Skin of body (tissue), 2 donors: ENCODE results near the gene CAMK4. TPM values are rescaled to one million over a fixed set of nuclear protein-coding genes. Genes with fewer than 3 reads are reported as not detected.

ENCODE experiments used
- DNase-seq: peaks from one replicate; lab custom pipeline; 2025; lab: John Stamatoyannopoulos, UW
- total RNA-seq: library from RNA; depleted of rRNA; stranded (reverse); fragments of >200 nt; gene quantifications from one replicate; pipeline ENCODE4 v1.2.3, GENCODE V29; 2014

The CAMK4 gene
- total RNA-seq, result 6.0 TPM

DNA sequence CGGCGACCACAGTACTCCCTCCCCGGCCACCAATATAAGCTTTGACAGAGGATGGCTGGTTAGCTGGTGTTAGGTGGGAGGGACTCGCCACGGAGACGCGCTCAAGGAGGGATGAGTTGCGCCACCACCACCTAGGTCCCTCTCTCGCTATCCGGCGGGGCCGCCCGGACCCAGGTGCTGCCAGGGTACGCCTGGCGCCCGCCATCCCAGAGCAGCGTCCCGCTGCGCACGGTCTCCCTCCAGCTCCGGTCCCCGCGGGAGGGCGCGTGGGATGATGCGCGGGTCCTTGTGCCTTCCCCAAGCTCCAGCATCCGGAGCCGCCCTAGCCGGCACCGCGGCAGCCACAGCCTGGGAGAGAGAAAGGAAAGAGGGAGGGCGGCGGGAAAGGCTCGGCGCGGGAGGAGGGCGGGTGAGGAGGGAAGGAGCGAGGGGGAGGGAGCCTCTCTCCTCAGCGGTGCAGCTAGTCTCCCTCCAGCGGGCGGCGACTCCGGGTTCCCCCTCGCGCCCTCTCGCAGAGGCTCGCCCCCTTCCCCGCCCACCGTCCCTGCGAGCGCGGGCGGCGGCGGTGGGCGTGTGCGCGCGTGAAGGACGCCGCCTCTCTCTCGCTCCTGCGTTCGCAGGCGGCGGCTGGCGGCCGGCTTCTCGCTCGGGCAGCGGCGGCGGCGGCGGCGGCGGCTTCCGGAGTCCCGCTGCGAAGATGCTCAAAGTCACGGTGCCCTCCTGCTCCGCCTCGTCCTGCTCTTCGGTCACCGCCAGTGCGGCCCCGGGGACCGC lies at the start of gene CAMK4:
Gene CAMK4, plus strand, starts transcription at position 598 of the 774 bp plus-strand sequence. Its CDS starts 100 bp downstream, at position 698.
- peak; percentile 59 for DNase-seq

DNA sequence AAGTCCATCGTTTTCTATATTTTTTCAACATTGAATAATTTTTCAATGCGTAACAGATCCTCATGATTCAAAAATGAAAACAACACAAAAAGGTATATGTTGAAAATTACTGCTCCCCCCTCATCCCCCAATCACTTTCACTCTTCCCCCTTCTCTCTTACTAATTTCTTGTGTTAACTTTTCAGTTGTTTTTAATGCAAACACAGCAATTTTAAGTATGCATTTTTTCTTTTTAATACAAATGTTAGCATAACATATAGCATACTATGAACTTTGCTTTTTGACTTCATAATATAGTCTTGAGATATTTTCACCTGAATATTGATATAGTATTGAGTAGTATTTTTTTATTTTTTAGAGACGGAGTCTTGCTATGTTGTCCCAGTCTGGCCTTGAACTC lies 41.1 kb upstream of the CAMK4 start:
- DNase-seq, result no peak

DNA sequence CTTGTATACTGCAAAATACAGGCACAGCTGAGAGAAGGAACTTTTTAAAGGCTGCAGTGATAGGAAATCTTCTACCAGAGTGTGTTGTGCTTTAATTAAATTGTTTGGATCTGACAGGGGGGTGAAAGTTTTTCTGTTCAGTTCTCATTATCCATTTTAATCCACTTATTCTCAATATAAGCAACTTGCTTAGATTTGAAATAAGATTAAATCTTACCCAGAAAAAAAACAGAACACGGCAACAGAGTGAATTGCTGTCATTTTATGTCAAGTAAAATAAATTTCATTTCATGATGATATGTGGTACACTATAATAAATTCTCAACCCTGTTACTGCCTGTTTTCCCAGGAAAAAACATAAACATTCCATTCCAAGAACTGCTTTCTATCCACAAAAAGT lies 37.1 kb upstream of the CAMK4 start:
- DNase-seq, result no peak

DNA sequence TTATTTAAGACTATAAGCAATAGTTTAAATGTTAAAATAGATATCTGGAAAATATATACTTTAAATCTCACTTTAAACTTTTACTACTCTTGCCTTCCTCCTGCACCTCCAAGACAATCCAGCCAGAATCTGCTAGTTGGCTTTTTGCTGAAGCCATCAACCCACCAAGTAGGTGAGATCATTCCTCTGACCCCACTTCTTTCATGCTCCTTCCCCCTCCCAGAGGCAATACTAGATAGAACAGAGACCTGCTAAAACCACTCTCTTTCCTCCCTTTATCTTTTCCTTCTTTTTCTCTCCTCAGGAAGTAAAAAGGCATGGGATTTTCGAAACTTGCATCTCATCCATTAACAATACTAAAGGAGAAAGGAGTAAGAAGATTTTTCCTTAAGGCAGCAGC lies 30.1 kb upstream of the CAMK4 start:
- DNase-seq, result no peak

DNA sequence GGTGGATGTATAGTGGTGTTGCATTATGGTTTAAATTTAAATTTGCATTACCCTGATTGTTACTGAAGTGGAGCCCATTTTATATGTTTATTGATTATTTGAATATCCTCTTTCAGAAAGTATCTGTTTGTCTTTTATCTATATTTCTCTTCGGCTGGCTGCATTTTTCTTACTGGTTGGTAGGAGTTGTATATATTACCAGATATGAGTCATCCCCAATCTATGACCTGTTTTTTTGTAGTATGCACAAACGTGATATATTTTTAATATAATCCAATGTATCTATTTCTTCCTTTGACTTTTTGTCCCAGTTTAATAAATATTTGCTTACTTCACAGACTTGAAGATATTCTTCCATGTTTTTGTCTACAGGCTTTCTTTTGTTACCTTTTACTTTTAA lies 29.3 kb upstream of the CAMK4 start:
- no peak for DNase-seq

DNA sequence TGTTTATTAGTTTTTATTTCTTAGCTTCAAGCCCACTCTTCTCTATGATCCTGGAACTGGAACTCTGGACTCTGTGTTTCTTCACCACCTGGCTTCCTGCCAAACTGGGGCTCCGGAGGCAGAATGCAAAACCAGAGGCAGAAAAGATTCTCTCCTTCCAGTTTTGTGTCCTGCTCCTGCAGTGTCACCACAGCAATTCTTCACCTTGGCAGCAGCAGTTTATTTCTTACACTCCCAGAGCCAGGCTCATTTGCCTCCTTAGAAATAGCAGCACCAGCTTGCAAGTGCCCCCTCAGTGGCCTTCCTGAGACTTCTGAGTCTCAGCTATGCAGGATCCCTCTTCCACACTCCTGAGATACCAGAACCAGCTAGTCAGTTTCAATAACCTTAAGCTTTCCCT lies 26.7 kb upstream of the CAMK4 start:
- no peak for DNase-seq

DNA sequence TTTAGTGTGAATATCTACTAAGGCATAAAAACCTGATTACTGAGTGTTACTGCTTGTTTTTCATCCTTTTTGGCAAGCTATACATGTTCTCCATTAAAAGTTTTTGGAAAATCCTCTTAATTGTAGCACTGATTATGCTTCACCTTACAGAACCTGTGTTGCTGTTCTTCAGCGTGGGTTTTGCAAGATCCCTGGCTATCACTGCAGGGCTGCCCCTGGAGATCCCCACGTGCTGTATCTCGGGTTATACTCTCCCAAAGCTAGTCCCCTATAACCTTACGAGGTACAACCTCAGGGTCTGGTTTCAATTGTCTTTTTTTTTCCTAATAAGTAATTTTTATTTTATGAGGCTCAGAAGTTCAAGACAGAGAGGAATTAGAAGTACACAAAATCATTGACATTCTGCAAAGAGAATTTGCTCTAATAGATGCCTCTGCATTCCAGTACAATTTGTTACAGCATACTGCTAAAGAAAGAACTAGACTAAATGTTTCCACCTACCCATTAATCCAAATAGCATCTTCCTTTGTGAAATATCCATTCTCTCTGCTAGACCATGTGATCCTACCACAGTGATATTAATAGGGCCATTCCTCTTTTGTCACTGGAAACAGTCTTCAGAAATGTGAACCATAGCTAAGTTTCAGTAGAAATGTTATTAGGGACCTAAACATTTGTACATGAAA lies 25.8 kb upstream of the CAMK4 start:
- DNase-seq, result no peak

DNA sequence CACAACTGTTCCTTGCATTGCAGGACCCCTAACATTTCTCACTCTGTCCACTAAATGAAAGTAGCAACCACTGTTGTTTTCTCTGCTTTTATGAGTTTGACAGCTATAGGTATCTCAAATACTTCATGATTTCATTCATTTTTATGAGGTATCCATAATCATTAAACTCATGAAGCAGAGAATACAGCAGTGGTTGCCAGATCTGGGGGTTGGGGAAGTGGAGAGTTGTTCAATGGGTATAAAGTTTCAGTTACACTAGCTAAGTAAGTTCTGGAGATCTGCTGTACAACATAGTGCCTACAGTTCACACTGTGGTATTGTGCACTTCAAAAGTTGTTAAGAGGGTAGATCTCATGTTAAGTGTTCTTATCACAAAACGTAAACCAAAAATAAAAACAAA lies 23.4 kb upstream of the CAMK4 start:
- no peak for DNase-seq

DNA sequence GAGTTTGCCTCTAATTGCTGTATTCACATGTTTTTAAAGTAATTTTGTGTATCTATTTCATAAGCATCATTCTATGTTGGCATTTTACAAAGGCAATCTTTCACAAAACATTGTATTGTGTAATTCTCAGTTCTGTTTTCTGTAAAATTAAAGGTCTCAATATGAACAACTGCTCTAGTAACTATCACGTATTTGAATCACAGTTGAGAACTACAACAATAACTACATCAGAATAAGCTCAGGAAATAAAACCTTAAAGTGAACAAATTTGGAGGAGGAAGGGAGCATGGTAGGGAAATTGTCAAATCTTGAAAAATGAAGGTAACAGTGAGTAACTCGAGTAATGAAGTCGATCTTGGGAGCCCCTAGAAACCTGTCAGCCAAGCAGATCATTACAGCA lies 22.5 kb upstream of the CAMK4 start:
- DNase-seq, result no peak

DNA sequence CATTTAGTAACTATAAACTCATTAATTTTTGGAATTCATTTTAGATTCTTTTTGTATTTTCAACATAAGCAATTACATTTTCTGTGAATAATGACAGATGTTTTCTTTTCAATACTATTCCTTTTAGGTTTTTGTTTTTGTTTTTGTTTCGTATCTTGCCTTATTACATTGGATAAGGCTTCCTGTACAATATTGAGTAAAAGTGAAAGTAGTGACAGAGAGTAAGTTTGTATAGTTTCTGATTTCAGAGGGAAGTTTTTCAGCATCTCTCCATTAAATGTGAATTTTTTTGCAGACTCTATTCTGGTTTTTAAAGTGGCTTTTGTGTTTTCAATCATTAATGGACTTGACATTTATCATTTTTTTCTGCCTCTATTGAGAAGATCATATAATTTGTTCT lies 12.8 kb upstream of the CAMK4 start:
- DNase-seq, result no peak

DNA sequence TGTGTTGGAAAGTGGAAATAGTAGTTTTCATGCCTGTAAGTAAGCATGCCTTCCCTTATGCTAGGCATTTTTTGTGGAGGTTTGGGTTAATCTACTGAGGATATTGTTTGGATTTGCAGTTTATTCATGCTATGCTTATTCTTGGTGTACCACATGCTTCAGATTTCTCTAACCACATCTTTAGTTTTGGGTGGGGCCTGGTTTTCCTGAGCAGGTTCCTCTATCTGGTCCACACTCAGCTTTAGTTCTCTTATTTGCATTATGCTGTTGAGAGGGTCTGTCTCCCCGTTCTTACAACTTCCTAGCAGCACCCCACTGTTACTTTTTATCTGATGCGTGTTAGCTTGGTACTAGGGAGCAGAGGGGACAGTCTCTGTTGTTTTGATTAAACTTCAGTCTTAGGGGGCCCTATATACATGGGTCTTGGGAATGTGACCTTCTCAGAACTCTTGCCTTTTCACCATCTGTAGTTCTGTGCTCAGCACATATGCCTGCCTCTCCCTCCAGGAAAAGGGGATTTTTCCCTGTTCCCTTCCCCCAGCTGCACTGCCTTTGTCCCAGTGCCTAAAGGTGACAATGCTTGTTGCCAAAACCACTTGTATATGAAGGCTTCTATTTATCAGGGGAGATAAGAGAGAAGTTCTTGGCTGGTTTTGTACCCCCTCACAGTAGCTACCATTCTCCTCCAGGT lies 10.0 kb upstream of the CAMK4 start:
- DNase-seq, result no peak

DNA sequence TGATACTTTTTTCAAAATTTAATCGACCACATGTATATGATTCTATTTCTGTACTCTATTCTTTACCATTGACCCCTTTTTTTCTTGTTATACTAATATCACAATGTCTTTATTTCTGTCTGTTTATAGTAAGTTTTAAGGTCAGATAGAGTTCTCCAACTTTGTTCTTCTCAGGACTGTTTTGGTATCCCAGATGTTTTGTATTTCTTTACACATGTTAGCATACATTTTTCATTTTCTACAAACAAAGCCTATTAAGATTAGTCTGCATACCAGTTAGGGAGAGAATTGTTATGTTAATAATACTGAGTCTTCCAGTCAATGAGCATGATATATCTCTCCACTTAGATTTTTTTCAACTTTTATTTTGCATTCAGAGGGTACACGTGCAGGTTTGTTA lies 8.2 kb upstream of the CAMK4 start:
- DNase-seq, result no peak

DNA sequence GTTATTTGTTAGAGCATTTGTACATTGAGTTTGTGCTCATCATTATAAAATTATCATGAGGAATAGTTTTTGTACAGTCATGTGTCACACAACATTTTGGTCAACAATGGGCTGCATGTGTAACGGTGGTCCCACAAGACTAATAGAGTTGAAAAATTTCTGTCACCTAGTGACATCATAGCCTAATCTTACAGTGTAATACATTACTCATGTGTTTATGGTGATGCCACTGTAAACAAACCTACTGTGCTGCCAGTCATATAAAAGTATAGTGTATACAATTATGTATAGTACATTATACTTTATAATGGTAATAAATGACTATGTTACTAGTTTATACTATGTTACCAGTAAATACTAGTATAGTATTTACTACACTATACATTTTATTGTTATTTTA lies 3.0 kb upstream of the CAMK4 start:
- no peak for DNase-seq

DNA sequence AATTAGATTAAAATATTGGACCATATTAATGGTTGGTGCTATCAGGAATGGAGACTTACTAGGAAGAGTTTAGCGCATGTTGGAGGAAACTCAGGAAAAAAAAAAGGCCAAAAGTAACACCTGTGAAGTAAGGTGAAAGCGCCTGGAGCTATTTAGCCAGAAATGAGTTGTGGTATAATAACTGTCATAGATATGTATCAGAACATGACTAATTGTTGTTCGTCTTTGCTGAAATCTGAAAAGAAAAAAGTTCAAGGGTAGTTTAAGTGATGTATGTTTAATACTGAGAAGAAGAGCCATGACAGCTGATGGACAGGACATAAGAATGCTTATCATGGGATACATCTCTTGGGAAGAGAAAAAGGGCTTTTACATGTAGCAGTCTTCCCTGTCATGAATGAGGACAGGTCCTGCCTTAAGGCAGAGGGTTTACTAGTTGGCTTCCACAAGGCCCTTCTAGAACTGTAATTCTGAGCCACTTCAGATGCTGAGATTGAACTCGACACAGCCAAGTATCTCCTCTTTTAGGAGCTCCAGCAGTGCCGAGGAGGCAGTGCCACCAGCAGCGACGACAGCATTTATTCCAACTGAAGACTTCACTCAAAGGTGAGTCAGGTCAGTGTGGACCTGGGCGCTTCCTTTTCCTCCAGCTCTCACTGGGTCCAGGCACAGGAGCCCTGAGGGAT lies 940 bp upstream of the CAMK4 start:
- DNase-seq, result no peak

DNA sequence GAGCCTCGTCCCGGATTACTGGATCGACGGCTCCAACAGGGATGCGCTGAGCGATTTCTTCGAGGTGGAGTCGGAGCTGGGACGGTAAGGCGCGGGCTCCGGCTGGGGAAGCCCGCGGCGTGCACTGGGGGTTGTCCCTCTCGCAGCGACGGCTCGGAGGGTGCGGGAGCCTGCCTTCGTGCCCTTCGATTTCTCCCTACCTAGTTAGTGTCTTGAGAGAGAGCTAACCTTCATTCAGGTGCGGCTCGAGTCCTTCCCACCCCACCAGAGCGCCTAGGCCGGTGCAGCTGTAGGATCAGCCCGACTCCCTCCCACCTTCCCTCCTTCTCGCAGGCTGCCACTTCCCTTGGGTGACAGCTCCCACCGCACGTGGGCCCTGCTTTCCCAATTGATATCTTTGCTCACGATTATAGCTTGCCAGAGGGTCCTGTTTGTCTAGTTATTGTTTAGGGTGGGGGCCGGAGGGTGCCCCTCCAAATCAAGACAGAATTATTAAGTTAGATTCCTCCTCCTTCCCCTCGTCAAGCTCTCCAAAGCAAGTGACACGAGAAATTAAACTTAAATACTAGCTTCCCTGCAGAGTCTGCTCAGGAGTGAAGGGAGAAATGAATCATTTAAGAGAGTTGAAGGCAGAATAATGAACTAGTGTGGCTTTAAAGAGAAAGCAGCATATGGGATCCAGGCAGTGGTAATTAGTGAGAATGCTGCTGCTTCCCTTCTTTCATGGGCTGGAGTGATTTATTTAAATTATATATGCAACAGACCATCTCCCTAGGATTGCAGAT lies 569 bp downstream of the CAMK4 start:
- peak; percentile 11 for DNase-seq

DNA sequence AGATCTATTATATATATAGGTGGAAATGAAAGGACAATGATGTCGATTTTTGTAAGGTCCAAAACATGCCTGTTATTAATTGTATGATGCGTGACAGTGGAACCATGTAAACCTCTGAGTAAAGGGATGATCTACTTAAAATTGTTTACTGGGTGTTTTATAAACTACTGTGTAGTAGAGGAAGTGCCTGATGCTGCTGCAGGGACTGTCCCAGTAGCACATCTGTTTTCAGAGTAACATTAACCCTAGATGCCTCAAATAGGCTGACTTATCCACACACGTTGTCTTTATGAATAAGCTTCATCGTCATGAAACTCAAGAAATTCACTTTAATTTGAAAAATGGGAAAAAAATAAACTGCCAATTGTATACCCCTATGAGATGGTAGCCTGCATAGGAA lies 1.7 kb downstream of the CAMK4 start:
- DNase-seq, result no peak

DNA sequence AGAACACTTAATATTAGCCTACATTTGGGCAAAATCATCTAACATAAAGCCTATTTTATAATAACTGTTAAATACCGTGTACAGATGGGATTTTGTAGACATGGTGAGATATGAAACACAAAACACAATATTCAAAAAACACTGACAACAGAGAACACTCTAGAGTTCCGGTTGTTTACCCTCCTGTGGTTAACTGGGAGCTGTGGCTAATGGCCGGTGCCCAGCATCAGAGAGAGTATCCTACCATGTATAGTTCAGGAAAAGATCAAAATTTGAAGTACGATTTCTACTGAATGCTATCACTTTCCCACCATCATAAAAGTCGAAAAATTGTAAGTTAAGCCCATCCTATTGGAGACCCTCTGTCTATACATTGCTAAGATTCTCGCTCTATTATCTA lies 2.4 kb downstream of the CAMK4 start:
- DNase-seq, result no peak

DNA sequence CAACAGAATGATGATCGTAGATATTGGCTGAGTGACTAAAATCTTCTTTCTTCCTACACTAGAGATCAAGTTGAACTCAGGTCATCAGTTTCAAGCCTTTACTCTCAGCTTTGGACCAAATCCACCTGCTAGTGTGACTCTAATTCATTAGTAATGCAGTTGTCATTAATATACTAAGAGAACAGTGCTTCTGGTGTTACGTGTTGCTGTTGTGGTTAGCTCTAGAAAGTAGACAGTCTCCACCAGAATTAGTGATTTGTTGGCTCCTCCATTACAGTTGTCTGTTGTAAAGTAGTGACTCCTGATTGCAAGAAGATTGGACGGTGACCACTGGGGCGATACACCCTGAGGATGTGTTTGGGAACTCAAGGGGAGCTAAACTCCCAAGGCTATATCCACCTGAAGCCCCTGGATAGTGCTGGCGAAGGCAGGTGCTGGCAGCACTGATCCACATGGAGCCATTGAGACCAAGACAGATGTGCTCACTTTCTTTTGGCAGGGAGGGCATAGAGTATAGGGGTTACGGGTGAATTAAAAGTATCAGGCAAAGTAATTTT lies 3.1 kb downstream of the CAMK4 start:
- DNase-seq, result no peak

DNA sequence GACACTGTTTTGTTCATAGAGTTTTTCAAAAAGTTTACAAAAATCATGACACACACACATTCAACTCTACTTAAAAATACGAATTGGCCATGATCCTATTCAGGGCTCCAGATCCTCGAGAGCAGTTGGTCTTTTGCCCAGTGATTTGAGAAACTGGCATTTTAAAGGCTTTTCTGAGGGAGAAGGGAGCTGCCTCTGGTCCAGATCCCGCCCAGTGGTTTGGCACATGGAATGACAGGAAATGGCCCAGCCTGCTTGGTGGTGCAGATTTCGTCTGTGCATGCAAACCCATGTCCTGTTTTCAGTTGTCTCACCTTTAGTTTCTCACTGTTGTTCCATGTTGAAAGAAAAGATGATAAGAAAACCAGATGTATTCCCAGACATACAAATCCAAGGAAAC lies 3.6 kb downstream of the CAMK4 start:
- DNase-seq, result no peak

DNA sequence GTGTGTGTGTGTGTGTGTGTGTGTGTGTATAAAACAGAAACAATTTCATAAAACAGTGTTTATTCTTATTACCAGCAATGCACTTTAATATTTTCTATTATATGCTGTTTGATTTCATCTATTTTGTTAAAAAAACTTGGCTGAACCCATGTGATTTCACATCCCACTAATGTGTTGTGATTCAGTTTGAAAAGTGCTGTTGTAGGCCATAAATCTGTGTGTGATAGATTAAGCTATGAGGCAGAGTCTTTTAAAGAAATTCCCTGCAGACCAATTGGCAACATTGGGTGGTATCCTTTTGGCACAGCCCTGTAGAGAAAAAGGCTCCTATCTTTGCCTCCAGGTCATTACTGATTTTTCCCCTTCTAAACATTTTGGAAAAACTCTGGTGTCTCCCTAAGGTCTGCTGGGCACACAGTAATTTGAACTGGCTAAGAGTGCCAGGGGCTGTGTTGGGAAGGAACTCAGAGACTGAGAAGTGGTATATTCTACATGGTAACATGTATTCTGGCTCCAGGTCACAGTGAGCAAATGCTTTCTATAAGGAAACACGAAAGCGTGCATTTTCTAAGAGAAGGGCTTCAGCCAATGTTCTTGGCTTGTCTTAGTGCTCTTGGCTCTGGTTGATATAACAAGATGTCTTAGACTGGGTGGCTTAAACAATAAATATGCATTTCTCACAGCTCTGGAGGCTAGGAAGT lies 4.5 kb downstream of the CAMK4 start:
- DNase-seq, result peak; percentile 46
